Fibroblast of lung (primary cell): ENCODE results near the gene ARRB1. TPM values are rescaled to one million over a fixed set of nuclear protein-coding genes. Genes with fewer than 3 reads are reported as not detected.

Source experiments
- DNase-seq, 2 donors: peaks; one replicate each; pipeline versions ENCODE4 v3.0.0 to v3.0.0-alpha.2; 2010; ENCODE audit warnings: low read depth in 2 of 2
- H2AFZ ChIP-seq: 2 replicates; pipeline ENCODE4 v1.5.1; 2012; ENCODE audit warnings: low read length, control low read depth, inconsistent platforms
- H3K27ac ChIP-seq: 2 replicates; pipeline ENCODE4 v1.5.1; 2011; ENCODE audit warnings: low read length, control low read depth; ENCODE audit not compliant: insufficient read depth
- H3K27me3 ChIP-seq: 2 replicates; pipeline ENCODE4 v1.5.1; 2011; ENCODE audit warnings: mild to moderate bottlenecking, low read length; ENCODE audit not compliant: control insufficient read depth, insufficient read depth
- H3K36me3 ChIP-seq: 2 replicates; pipeline ENCODE4 v1.5.1; 2011; ENCODE audit warnings: low read length; ENCODE audit not compliant: control insufficient read depth, insufficient read depth
- H3K4me1 ChIP-seq: 2 replicates; pipeline ENCODE4 v1.5.1; 2011; ENCODE audit warnings: low read length; ENCODE audit not compliant: control insufficient read depth, insufficient read depth; ENCODE audit errors: extremely low read depth
- H3K4me2 ChIP-seq: 2 replicates; pipeline ENCODE4 v1.5.1; 2011; ENCODE audit warnings: low read length, control low read depth; ENCODE audit not compliant: insufficient read depth; ENCODE audit errors: extremely low read depth
- H3K4me3 ChIP-seq, 4 experiments: fragments of 200-600 bp in 1 of 4; sonication (generic) in 1 of 4; replicated peaks in 1 of 4; 2 replicates each; pipeline ENCODE4 v1.5.1; 2011 to 2016; ENCODE audit warnings: low read length in 4 of 4, low read depth in 3 of 4, mild to moderate bottlenecking in 3 of 4, control low read depth in 2 of 4, inconsistent platforms in 1 of 4, mixed read lengths in 1 of 4; ENCODE audit not compliant: insufficient read depth in 1 of 4; ENCODE audit errors: control extremely low read depth in 1 of 4
- H3K79me2 ChIP-seq: 2 replicates; pipeline ENCODE4 v1.5.1; 2012; ENCODE audit warnings: mild to moderate bottlenecking, low read length, inconsistent platforms; ENCODE audit not compliant: control insufficient read depth, insufficient read depth
- H3K9ac ChIP-seq: 2 replicates; pipeline ENCODE4 v1.5.1; 2011; ENCODE audit warnings: mild to moderate bottlenecking, low read length, control low read depth; ENCODE audit not compliant: insufficient read depth
- H3K9me3 ChIP-seq: 2 replicates; pipeline ENCODE4 v1.5.1; 2012; ENCODE audit warnings: low read depth, low read length; ENCODE audit not compliant: control insufficient read depth, insufficient read depth
- H4K20me1 ChIP-seq: 2 replicates; pipeline ENCODE4 v1.5.1; 2011; ENCODE audit warnings: low read length; ENCODE audit not compliant: control insufficient read depth, insufficient read depth; ENCODE audit errors: extremely low read depth
- CTCF ChIP-seq, 2 donors: IDR thresholded peaks in 1 of 2; conservative IDR thresholded peaks in 1 of 2; 1 replicate in 1 of 2; 2 replicates in 1 of 2; pipeline ENCODE4 v1.5.1; 2011 to 2012; ENCODE audit warnings: low read length in 2 of 2, control low read depth in 1 of 2, inconsistent platforms in 1 of 2, low read depth in 1 of 2, mild to moderate bottlenecking in 1 of 2
- EZH2 ChIP-seq: IDR thresholded peaks from 2 replicates; pipeline ENCODE4 v1.5.1; 2012; ENCODE audit warnings: low read length, control low read depth, mild to moderate bottlenecking; ENCODE audit errors: missing control alignments
- polyA plus RNA-seq, 2 donors: library from polyadenylated mRNA; depleted of rRNA in 1 of 2; stranded (reverse) in 1 of 2; unstranded in 1 of 2; fragments of >200 nt; gene quantifications; 2 replicates each; pipeline ENCODE4 v1.2.1, GENCODE V29; 2011 to 2012; ENCODE audit warnings: missing spikeins in 1 of 2
- total RNA-seq: library from RNA; depleted of rRNA; stranded (reverse); fragments of >200 nt; gene quantifications from 2 replicates; pipeline ENCODE4 v1.2.1, GENCODE V29; 2014

Gene ARRB1
- total and polyA plus RNA-seq, 2 donors (not counting 1 experiment from before 2014, with no cell fraction given), result 4.3 to 18.9 TPM

- Histone ChIP-seq H3K27me3 (no peaks in the 10 kb centered on the region), H4K20me1 (no peaks in the 10 kb centered on the region), H3K4me2 (no peak overlapping the region), H3K27ac (no peak overlapping the region), H2AFZ (no peak overlapping the region), H3K9ac (no peak overlapping the region), H3K9me3 (no peaks in the 10 kb centered on the region), H3K36me3 (no peaks in the 10 kb centered on the region), H3K4me3 (no peak overlapping the region), H3K79me2 (no peaks in the 10 kb centered on the region), H3K4me1 (no peaks in the 10 kb centered on the region)
- DNase-seq, result no peak
- no peak for TF ChIP-seq EZH2
Measured at GRCh38 chr11:75273411-75274391, 77.8 kb downstream of the ARRB1 start.

DNA sequence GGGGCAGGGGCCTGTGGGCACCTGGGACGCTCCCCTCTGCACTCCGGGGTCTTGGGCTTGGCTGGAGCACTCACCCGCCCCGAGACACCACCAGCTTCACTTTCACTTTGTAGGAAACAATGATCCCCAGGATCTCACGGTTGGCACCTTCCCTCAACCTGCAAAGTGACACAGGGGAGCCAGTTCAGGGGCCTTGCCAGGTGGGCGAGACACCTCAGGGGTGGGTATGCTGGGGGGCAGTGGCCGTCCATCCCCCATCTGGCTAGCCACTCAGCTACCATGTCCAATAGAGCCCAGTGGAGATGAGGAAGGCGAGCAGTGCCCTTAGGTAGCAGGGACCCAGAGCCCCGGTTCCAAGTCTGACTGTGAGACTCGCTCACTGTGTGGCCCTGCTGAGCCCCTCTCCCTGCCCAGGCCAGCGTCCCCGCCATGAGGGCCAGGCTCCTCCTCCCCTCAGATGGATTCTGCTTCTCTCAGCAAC lies 78.6 kb downstream of the ARRB1 start:
- H2AFZ ChIP-seq, result no peak overlapping the region
- TF ChIP-seq CTCF (conservative IDR thresholded peaks at IDR 0.05 in 1 of 2, IDR thresholded peaks at IDR 0.05 in 1 of 2; ENCODE audit: low read depth in 1 of 2, low read length in 2 of 2) (no peak), EZH2 (no peak)
- no peak overlapping the region for H3K4me3 ChIP-seq
- H3K27me3 ChIP-seq, result no peaks in the 10 kb centered on the region
- H3K9me3 ChIP-seq, result no peaks in the 10 kb centered on the region
- DNase-seq, result no peak
- no peak overlapping the region for H3K27ac ChIP-seq
- no peaks in the 10 kb centered on the region for H3K79me2 ChIP-seq
- H3K4me2 ChIP-seq, result no peak overlapping the region
- H4K20me1 ChIP-seq, result no peaks in the 10 kb centered on the region
- no peaks in the 10 kb centered on the region for H3K4me1 ChIP-seq
- no peak overlapping the region for H3K9ac ChIP-seq
- H3K36me3 ChIP-seq, result no peaks in the 10 kb centered on the region

DNA sequence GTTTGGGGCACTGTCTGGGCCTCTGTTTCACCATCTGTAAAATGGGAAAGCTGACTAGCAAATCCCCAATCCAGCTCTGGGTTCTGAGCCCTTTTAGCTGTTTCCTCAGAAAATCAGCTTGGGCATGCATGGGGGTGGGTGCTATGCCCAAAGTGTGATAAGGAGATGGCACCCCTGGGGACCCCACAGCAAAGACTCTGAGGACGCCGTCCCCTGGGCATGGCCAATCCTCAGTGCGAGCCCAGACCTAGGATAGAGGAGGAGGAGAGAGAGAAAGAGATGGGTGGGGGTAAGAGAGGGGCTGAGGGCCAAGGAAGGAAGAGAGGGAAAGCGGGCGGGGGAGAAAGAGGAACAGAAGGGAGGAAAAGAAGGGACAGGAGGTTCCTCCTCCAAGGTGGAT lies 79.1 kb downstream of the ARRB1 start:
- no peaks in the 10 kb centered on the region for H3K4me1 ChIP-seq
- no peak overlapping the region for H3K27ac ChIP-seq
- no peaks in the 10 kb centered on the region for H3K9me3 ChIP-seq
- H3K27me3 ChIP-seq, result no peaks in the 10 kb centered on the region
- no peak for DNase-seq
- H4K20me1 ChIP-seq, result no peaks in the 10 kb centered on the region
- no peak overlapping the region for H2AFZ ChIP-seq
- H3K79me2 ChIP-seq, result no peaks in the 10 kb centered on the region
- no peaks in the 10 kb centered on the region for H3K36me3 ChIP-seq
- no peak overlapping the region for H3K4me2 ChIP-seq
- TF ChIP-seq EZH2 (no peak), CTCF (conservative IDR thresholded peaks at IDR 0.05 in 1 of 2, IDR thresholded peaks at IDR 0.05 in 1 of 2; ENCODE audit: low read depth in 1 of 2, low read length in 2 of 2) (no peak)
- no peak overlapping the region for H3K9ac ChIP-seq
- H3K4me3 ChIP-seq, result no peak overlapping the region
